ENCODE data around the gene TXNDC9.

The TXNDC9 gene

GRCh38 chr2:99354070-99354469 lies 17.9 kb upstream of the TXNDC9 start:
- Histone ChIP-seq H3K27me3 (ENCODE audit: insufficient read depth, low read length, poor library complexity, severe bottlenecking) (no peaks in the 10 kb centered on the region), H3K9me3 (ENCODE audit: insufficient read depth, low read depth, low read length) (no peaks in the 10 kb centered on the region), H3K9ac (ENCODE audit: low read depth, low read length, poor library complexity, severe bottlenecking) (no peak overlapping the region), H3K4me2 (ENCODE audit: low read depth, low read length, poor library complexity, severe bottlenecking) (no peak overlapping the region), H3F3A (ENCODE audit: low read depth) (no peaks in the 10 kb centered on the region), H2AFZ (ENCODE audit: low read length) (no peak overlapping the region), H3K9me2 (replicated peaks; ENCODE audit: low read depth, low read length) (no peaks in the 10 kb centered on the region), H3K79me2 (ENCODE audit: insufficient read depth, low read length) (peaks cover 94% of the 10 kb centered on the region), H3K4me1 (ENCODE audit: insufficient read depth, low read length, poor library complexity, severe bottlenecking) (peaks cover 9% of the 10 kb centered on the region), H3K36me3 (ENCODE audit: insufficient read depth, low read length) (no peaks in the 10 kb centered on the region), H4K20me1 (ENCODE audit: insufficient read depth, low read length, poor library complexity, severe bottlenecking) (peaks cover 48% of the 10 kb centered on the region), H3K4me3 (ENCODE audit: low read length, poor library complexity, severe bottlenecking) (no peak overlapping the region)
- no peak for TF ChIP-seq EZH2phosphoT487 (IDR thresholded peaks at IDR 0.05; ENCODE audit: borderline replicate concordance)
- no peak for TF ChIP-seq CTCF (conservative IDR thresholded peaks at IDR 0.05; ENCODE audit: low read length)

GRCh38 chr2:99350194-99350593 lies 14.1 kb upstream of the TXNDC9 start:
- Histone ChIP-seq H3K9me3 (ENCODE audit: insufficient read depth, low read depth, low read length) (no peaks in the 10 kb centered on the region), H3K9ac (ENCODE audit: low read depth, low read length, poor library complexity, severe bottlenecking) (no peak overlapping the region), H3K79me2 (ENCODE audit: insufficient read depth, low read length) (peaks cover 93% of the 10 kb centered on the region), H3K9me2 (replicated peaks; ENCODE audit: low read depth, low read length) (no peaks in the 10 kb centered on the region), H3K36me3 (ENCODE audit: insufficient read depth, low read length) (no peaks in the 10 kb centered on the region), H3F3A (ENCODE audit: low read depth) (no peaks in the 10 kb centered on the region), H3K4me2 (ENCODE audit: low read depth, low read length, poor library complexity, severe bottlenecking) (peak overlapping the region; percentile 10), H4K20me1 (ENCODE audit: insufficient read depth, low read length, poor library complexity, severe bottlenecking) (peaks cover 55% of the 10 kb centered on the region), H2AFZ (ENCODE audit: low read length) (no peak overlapping the region), H3K27me3 (ENCODE audit: insufficient read depth, low read length, poor library complexity, severe bottlenecking) (no peaks in the 10 kb centered on the region), H3K4me3 (ENCODE audit: low read length, poor library complexity, severe bottlenecking) (no peak overlapping the region), H3K4me1 (ENCODE audit: insufficient read depth, low read length, poor library complexity, severe bottlenecking) (peaks cover 9% of the 10 kb centered on the region)
- no peak for TF ChIP-seq EZH2phosphoT487 (IDR thresholded peaks at IDR 0.05; ENCODE audit: borderline replicate concordance)
- no peak for TF ChIP-seq CTCF (conservative IDR thresholded peaks at IDR 0.05; ENCODE audit: low read length)

- Histone ChIP-seq H3K9me2 (replicated peaks; ENCODE audit: low read depth, low read length) (no peaks in the 10 kb centered on the region), H3K36me3 (ENCODE audit: insufficient read depth, low read length) (no peaks in the 10 kb centered on the region), H2AFZ (ENCODE audit: low read length) (no peak overlapping the region), H3K4me2 (ENCODE audit: low read depth, low read length, poor library complexity, severe bottlenecking) (peak overlapping the region; percentile 7), H3K4me1 (ENCODE audit: insufficient read depth, low read length, poor library complexity, severe bottlenecking) (peaks cover 9% of the 10 kb centered on the region), H3K9ac (ENCODE audit: low read depth, low read length, poor library complexity, severe bottlenecking) (no peak overlapping the region), H3K9me3 (ENCODE audit: insufficient read depth, low read depth, low read length) (no peaks in the 10 kb centered on the region), H4K20me1 (ENCODE audit: insufficient read depth, low read length, poor library complexity, severe bottlenecking) (peaks cover 47% of the 10 kb centered on the region), H3F3A (ENCODE audit: low read depth) (no peaks in the 10 kb centered on the region), H3K27me3 (ENCODE audit: insufficient read depth, low read length, poor library complexity, severe bottlenecking) (no peaks in the 10 kb centered on the region), H3K4me3 (ENCODE audit: low read length, poor library complexity, severe bottlenecking) (no peak overlapping the region), H3K79me2 (ENCODE audit: insufficient read depth, low read length) (peaks cover 92% of the 10 kb centered on the region)
- TF ChIP-seq EZH2phosphoT487 (IDR thresholded peaks at IDR 0.05; ENCODE audit: borderline replicate concordance): no peak
- no peak for TF ChIP-seq CTCF (conservative IDR thresholded peaks at IDR 0.05; ENCODE audit: low read length)
These were observed 12.0 kb upstream of the TXNDC9 start for GRCh38 chr2:99348173-99348572.

Data from Loucy (cell line).